ENCODE results near the gene COPS8. TPM values are rescaled to one million over a fixed set of nuclear protein-coding genes. Genes with fewer than 3 reads are reported as not detected.

The COPS8 gene
- total RNA-seq, 1 experiment from 2014 or later = 51.0 TPM

- no peak for TF ChIP-seq MLX (CRISPR knock-in tag; IDR thresholded peaks at IDR 0.05)
- no peak for TF ChIP-seq SMAD4 (CRISPR knock-in tag; IDR thresholded peaks at IDR 0.05)
- no peak for TF ChIP-seq TP53 (CRISPR knock-in tag; IDR thresholded peaks at IDR 0.05)
- TF ChIP-seq ERG (CRISPR knock-in tag; IDR thresholded peaks at IDR 0.05) = no peak
- no peak for TF ChIP-seq E2F1 (CRISPR knock-in tag; IDR thresholded peaks at IDR 0.05)
- TF ChIP-seq GRHL2 (CRISPR knock-in tag; IDR thresholded peaks at IDR 0.05; ENCODE audit: insufficient replicate concordance, severe bottlenecking) = no peak
- TF ChIP-seq NFYB (CRISPR knock-in tag; conservative IDR thresholded peaks at IDR 0.05; ENCODE audit: low read depth) = no peak
Observed at GRCh38 chr2:237137626-237138323, 52.1 kb downstream of the COPS8 start (continued).

GRCh38 chr2:237139123-237139675 is 53.5 kb downstream of the COPS8 start:
- 0 out of 2 replicates have a peak, but pooled peaks have one; percentile 27 for TF ChIP-seq ZNF138 (CRISPR knock-in tag; conservative IDR thresholded peaks at IDR 0.05)
- no peak for TF ChIP-seq ATF2 (CRISPR knock-in tag; IDR thresholded peaks at IDR 0.05; ENCODE audit: borderline replicate concordance, low read depth)
- TF ChIP-seq CBFB (CRISPR knock-in tag; IDR thresholded peaks at IDR 0.05; ENCODE audit: low read depth) = 0 out of 2 replicates have a peak, but pooled peaks have one; percentile 44
- TF ChIP-seq, protein P1, sequence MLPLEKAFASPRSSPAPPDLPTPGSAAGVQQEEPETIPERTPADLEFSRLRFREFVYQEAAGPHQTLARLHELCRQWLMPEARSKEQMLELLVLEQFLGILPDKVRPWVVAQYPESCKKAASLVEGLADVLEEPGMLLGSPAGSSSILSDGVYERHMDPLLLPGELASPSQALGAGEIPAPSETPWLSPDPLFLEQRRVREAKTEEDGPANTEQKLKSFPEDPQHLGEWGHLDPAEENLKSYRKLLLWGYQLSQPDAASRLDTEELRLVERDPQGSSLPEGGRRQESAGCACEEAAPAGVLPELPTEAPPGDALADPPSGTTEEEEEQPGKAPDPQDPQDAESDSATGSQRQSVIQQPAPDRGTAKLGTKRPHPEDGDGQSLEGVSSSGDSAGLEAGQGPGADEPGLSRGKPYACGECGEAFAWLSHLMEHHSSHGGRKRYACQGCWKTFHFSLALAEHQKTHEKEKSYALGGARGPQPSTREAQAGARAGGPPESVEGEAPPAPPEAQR (CRISPR knock-in tag; IDR thresholded peaks at IDR 0.05) = no peak
- no peak for DNase-seq (ENCODE audit: low spot score)
- H3K27me3 Mint-ChIP-seq (ENCODE audit: low read depth) = no peaks in the 10 kb centered on the region
- no peak overlapping the region for H3K4me3 Mint-ChIP-seq
- no peak overlapping the region for H3K27ac Mint-ChIP-seq
- H3K9me3 Mint-ChIP-seq = peaks cover 5% of the 10 kb centered on the region; the same call in 1 of the 2 replicates
- no peaks in the 10 kb centered on the region for H3K36me3 Mint-ChIP-seq
- ChIA-PET POLR2A (no interaction called here), CTCF (no interaction called here)
- H3K4me1 Mint-ChIP-seq = no peaks in the 10 kb centered on the region
- no peak for ATAC-seq

GRCh38 chr2:237140689-237141285 is 55.1 kb downstream of the COPS8 start:
- H3K36me3 Mint-ChIP-seq = peaks cover under 1% of the 10 kb centered on the region; the same call in 1 of the 2 replicates
- no peak overlapping the region for H3K27ac Mint-ChIP-seq
- ATAC-seq = no peak
- H3K27me3 Mint-ChIP-seq (ENCODE audit: low read depth) = no peaks in the 10 kb centered on the region
- H3K4me1 Mint-ChIP-seq = no peaks in the 10 kb centered on the region
- DNase-seq (ENCODE audit: low spot score) = no peak
- no peak overlapping the region for H3K4me3 Mint-ChIP-seq
- ChIA-PET CTCF (no interaction called here), POLR2A (no interaction called here)
- peaks cover 8% of the 10 kb centered on the region for H3K9me3 Mint-ChIP-seq
- TF ChIP-seq, protein P2, sequence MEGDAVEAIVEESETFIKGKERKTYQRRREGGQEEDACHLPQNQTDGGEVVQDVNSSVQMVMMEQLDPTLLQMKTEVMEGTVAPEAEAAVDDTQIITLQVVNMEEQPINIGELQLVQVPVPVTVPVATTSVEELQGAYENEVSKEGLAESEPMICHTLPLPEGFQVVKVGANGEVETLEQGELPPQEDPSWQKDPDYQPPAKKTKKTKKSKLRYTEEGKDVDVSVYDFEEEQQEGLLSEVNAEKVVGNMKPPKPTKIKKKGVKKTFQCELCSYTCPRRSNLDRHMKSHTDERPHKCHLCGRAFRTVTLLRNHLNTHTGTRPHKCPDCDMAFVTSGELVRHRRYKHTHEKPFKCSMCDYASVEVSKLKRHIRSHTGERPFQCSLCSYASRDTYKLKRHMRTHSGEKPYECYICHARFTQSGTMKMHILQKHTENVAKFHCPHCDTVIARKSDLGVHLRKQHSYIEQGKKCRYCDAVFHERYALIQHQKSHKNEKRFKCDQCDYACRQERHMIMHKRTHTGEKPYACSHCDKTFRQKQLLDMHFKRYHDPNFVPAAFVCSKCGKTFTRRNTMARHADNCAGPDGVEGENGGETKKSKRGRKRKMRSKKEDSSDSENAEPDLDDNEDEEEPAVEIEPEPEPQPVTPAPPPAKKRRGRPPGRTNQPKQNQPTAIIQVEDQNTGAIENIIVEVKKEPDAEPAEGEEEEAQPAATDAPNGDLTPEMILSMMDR (IDR thresholded peaks at IDR 0.05) = no peak
- no peak for TF ChIP-seq JUN (CRISPR knock-in tag; IDR thresholded peaks at IDR 0.05)
- TF ChIP-seq IRF2 (CRISPR knock-in tag; IDR thresholded peaks at IDR 0.05; ENCODE audit: borderline replicate concordance, low read depth) = no peak
- TF ChIP-seq CREM (CRISPR knock-in tag; IDR thresholded peaks at IDR 0.05) = no peak
- TF ChIP-seq CBFB (CRISPR knock-in tag; IDR thresholded peaks at IDR 0.05; ENCODE audit: low read depth) = no peak
- TF ChIP-seq CDX4 (CRISPR knock-in tag; IDR thresholded peaks at IDR 0.05; ENCODE audit: borderline replicate concordance) = no peak
- TF ChIP-seq NR3C1 (CRISPR knock-in tag; conservative IDR thresholded peaks at IDR 0.05; ENCODE audit: low read depth) = no peak
- no peak for TF ChIP-seq TEAD1 (CRISPR knock-in tag; IDR thresholded peaks at IDR 0.05)
- TF ChIP-seq ZNF317 (CRISPR knock-in tag; IDR thresholded peaks at IDR 0.05; ENCODE audit: borderline replicate concordance, low read depth) = no peak
- no peak for TF ChIP-seq ZNF121 (CRISPR knock-in tag; IDR thresholded peaks at IDR 0.05)
- no peak for TF ChIP-seq GRHL2 (CRISPR knock-in tag; IDR thresholded peaks at IDR 0.05; ENCODE audit: insufficient replicate concordance, severe bottlenecking)
- no peak for TF ChIP-seq NFYB (CRISPR knock-in tag; conservative IDR thresholded peaks at IDR 0.05; ENCODE audit: low read depth)
- no peak for TF ChIP-seq MYBL2 (CRISPR knock-in tag; IDR thresholded peaks at IDR 0.05)
- no peak for TF ChIP-seq USF2 (CRISPR knock-in tag; IDR thresholded peaks at IDR 0.05)

All from WTC11 (cell line).